GM06990 (cell line): ENCODE data around the gene TPTE2.
"Not testable (repeated sequence)": the region's sequence is repeated elsewhere in the genome, so short reads cannot be mapped to it uniquely, and the experiment has no call there.

ENCODE experiments used
- DNase-seq: peaks from one replicate; pipeline ENCODE4 v3.0.0-alpha.2; 2011; ENCODE audit not compliant: insufficient read length; ENCODE audit errors: extremely low read depth
- H3K27me3 ChIP-seq: replicated peaks from 2 replicates; pipeline ENCODE4 v1.6.0; 2011; ENCODE audit warnings: low read length; ENCODE audit not compliant: control insufficient read depth, insufficient read depth
- H3K36me3 ChIP-seq: 2 replicates; pipeline ENCODE4 v1.5.1; 2011; ENCODE audit warnings: low read length; ENCODE audit not compliant: control insufficient read depth, insufficient read depth
- H3K4me3 ChIP-seq: replicated peaks from 2 replicates; pipeline ENCODE4 v1.5.1; 2011; ENCODE audit warnings: low read depth, mild to moderate bottlenecking, control low read depth, low read length
- TF ChIP-seq, protein P1 (sequence below): IDR thresholded peaks from 2 replicates; pipeline ENCODE4 v1.5.1; 2011; ENCODE audit warnings: low read length, control low read depth, mild to moderate bottlenecking, inconsistent platforms; ENCODE audit not compliant: insufficient read depth, poor library complexity, severe bottlenecking

Gene TPTE2

DNA sequence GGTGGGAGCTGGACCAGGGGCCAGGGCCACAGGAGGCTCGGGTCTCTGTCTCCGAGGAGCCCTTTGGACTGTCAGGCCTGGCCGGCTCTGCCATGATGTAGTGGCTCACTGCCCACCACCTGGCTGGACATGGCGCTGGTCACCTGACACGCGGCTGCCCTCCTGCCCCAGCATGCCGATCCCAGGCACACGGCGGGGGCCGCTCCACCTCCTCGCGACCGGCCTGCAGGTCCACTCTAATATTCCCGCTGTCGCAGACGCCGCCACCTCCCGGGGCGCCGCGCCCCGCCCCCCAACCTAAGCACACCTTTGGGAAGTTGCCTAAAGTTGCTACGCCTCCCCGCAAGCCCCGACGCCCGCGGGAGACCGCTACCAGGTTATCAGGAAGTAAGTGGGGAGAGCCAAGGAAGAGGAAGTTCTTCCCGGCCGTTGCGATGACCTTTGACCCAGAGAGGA, at the start of gene TPTE2:
Gene TPTE2, minus strand, starts transcription at position 406 of the 456 bp plus-strand sequence. CDS start 58,298 bp downstream, outside the sequence.
- H3K4me3 ChIP-seq = not testable (repeated sequence)

DNA sequence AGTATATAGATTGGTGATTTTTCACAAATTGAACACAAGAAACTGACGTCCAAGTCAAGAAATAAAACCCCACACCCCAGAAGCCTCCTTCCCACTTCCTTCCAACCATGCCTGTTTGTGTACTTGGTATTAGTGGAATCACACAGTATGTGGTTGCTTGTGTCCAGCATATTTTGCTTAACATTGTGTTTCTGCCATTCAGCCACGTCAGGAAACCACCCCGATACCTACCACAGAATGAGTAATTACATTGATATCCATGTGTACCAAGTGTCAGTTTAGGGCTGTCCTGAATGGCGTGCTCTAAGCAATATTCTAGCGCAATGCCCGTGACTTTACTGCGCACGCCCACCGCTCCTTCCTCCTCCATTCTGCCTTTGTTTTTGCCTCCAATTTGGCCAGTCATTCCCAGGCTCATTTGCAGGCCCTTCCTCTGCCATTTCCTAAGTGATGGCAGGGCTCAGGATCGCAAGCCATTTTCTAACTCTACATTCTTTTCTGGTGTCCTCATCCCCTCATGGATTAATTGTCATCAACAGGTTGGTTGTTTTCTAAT, 46.3 kb upstream of the TPTE2 start:
- no peak for DNase-seq
- no peaks in the 10 kb centered on the region for H3K27me3 ChIP-seq
- TF ChIP-seq, protein P1, sequence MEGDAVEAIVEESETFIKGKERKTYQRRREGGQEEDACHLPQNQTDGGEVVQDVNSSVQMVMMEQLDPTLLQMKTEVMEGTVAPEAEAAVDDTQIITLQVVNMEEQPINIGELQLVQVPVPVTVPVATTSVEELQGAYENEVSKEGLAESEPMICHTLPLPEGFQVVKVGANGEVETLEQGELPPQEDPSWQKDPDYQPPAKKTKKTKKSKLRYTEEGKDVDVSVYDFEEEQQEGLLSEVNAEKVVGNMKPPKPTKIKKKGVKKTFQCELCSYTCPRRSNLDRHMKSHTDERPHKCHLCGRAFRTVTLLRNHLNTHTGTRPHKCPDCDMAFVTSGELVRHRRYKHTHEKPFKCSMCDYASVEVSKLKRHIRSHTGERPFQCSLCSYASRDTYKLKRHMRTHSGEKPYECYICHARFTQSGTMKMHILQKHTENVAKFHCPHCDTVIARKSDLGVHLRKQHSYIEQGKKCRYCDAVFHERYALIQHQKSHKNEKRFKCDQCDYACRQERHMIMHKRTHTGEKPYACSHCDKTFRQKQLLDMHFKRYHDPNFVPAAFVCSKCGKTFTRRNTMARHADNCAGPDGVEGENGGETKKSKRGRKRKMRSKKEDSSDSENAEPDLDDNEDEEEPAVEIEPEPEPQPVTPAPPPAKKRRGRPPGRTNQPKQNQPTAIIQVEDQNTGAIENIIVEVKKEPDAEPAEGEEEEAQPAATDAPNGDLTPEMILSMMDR = no peak
- H3K4me3 ChIP-seq = no peak overlapping the region
- H3K36me3 ChIP-seq = no peaks in the 10 kb centered on the region; the same call in 1 of the 2 replicates

More for the DNA sequence above, at the start of gene TPTE2:
- not testable (repeated sequence) for DNase-seq, H3K36me3 ChIP-seq, H3K27me3 ChIP-seq

DNA sequence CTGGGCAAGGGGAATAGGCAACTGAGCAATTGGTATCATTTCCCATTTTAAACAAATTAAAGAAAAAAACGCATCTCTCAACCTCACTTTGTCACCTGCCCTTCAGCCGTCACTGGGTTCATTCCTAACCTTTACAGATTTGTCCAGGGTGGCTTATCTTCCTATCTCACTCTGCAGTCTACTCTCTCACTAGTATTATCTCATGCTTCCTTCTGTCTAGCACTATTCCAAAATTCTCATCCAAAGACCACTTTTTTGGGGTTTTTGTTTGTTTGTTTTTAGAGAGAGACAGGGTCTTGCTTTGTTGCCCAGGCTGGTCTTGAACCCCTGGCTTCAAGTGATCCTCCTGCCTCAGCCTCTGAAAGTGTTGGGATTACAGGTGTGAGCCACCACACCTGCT, 45.4 kb upstream of the TPTE2 start:
- TF ChIP-seq, protein P1 = no peak

DNA sequence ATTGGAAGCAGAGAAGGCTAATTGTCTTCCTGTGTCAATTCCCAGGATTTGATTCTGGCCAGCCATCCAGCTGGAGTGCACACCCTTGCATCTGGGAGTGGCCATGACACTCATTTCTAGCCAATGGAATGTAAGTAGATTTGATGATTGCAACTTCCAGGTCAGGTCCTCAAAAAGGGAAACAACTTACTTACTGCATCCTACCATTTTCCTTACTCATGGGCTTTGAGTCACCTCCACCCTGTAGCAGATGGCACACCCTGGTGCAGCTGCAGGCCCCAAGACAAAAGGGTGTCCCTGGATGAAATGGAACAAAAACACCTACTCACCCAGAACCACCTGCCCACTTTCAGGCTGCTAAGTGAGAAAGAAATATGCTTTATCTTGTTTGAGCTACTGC, 44.8 kb upstream of the TPTE2 start:
- Histone ChIP-seq H3K4me3 (no peak overlapping the region), H3K27me3 (no peaks in the 10 kb centered on the region), H3K36me3 (no peaks in the 10 kb centered on the region; the same call in 1 of the 2 replicates)
- no peak for DNase-seq
- TF ChIP-seq, protein P1 = no peak

More for the DNA sequence above, 45.4 kb upstream of the TPTE2 start:
- Histone ChIP-seq H3K4me3 (no peak overlapping the region), H3K36me3 (no peaks in the 10 kb centered on the region; the same call in 1 of the 2 replicates), H3K27me3 (no peaks in the 10 kb centered on the region)
- DNase-seq = no peak

DNA sequence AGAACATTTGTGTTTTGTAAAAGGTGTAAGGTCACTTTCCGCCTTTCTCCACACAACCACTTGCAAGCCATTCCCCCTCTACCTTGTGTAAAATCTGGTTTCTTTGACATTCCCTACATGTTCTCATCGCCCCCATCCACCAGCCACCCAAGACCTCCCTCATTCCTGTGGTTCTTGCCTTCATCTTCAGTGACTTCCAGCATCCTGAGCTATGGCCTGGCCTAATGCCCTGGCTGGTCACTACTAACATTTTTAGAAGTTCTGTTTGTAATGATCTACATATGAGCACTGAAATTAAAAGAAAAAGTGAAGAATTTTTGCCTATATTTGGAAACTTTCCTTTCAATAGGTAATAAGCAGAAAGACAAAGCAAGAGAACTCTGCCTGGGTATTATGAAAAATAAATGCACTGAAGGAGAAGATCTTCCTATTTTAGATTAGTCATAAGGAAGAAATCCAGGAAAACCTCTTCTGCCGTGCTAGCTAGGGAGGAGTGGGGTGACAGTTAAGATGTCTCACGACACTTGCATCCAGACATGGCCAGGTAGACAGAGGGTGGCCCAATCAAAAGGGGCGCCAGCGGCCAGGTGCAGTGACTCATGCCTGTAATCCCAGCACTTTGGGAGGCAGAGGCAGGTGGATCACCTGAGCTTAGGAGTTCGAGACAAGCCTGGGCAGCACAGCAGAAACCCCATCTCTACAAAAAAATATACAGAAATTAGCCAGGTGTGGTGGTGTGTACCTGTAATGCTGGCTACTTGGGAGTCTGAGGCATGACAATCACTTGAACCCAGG, 44.0 kb upstream of the TPTE2 start:
- Histone ChIP-seq H3K4me3 (no peak overlapping the region), H3K27me3 (no peaks in the 10 kb centered on the region), H3K36me3 (no peaks in the 10 kb centered on the region; the same call in 1 of the 2 replicates)
- no peak for DNase-seq
- TF ChIP-seq, protein P1 = no peak

DNA sequence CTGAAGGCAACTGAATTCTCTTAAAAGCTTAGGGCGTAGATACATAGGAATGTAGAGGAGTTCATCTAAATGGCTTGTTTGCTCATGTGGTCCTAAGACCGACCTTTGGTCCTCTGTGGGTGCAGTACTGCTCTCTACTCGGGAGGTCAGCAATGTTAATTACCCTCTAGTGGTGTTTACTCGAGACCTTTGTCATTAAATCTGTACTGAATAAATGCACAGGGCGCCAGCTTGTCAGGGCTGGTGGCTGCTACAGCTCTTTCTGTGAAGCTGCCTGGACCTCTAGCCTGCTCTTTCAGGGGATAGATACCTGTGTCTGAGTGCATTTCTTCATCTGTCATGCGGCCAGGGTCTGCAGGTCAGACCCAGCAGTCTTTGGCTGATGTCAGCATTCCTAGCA, 43.0 kb upstream of the TPTE2 start:
- no peaks in the 10 kb centered on the region; the same call in 1 of the 2 replicates for H3K36me3 ChIP-seq
- no peaks in the 10 kb centered on the region for H3K27me3 ChIP-seq
- TF ChIP-seq, protein P1 = no peak
- DNase-seq = no peak
- no peak overlapping the region for H3K4me3 ChIP-seq
